Upper lobe of right lung (tissue), 1 donor: ENCODE measurements around the gene TAPBP. TPM values are rescaled to one million over a fixed set of nuclear protein-coding genes. Genes with fewer than 3 reads are reported as not detected.

Experiments used
- ATAC-seq: fragments of 200-7000 bp; cut with Tn5 transposase; one replicate; pipeline ENCODE4 v1.9.1; 2020; ENCODE audit warnings: mild to moderate bottlenecking, moderate library complexity
- DNase-seq: peaks from one replicate; pipeline ENCODE4 v3.0.0-alpha.2; 2020
- H3K27ac ChIP-seq: fragments of 200-600 bp; one replicate; pipeline ENCODE4 v1.8.0; 2022
- H3K27me3 ChIP-seq: fragments of 200-600 bp; one replicate; pipeline ENCODE4 v1.8.0; 2022; ENCODE audit warnings: mild to moderate bottlenecking
- H3K36me3 ChIP-seq: fragments of 200-600 bp; one replicate; pipeline ENCODE4 v1.8.0; 2022
- H3K4me1 ChIP-seq: fragments of 200-600 bp; one replicate; pipeline ENCODE4 v1.8.0; 2022
- H3K4me3 ChIP-seq: fragments of 200-600 bp; one replicate; pipeline ENCODE4 v1.8.0; 2022; ENCODE audit warnings: mild to moderate bottlenecking
- H3K9me3 ChIP-seq: fragments of 200-600 bp; one replicate; pipeline ENCODE4 v1.8.0; 2022
- CTCF ChIP-seq: fragments of 200-600 bp; IDR thresholded peaks from one replicate; pipeline ENCODE4 v1.8.0; 2022; ENCODE audit warnings: antibody characterized with exemption
- intact Hi-C: fragments of 100-400 bp; cut with DNase I; formaldehyde crosslinking; loops from one replicate; pipeline ENCODE4 v1.11.0; 2022
- total RNA-seq: library from RNA; stranded (reverse); fragmentation: NEBNext Ultra II Directional; extraction: Animal tissue kit (Norgen Biotek cat#: 25700); gene quantifications from one replicate; pipeline ENCODE4 v1.2.1, GENCODE V29; 2021
- donor health status: DM: no; HTN: yes; CAD: no; lungs with severe emphysema.

Gene TAPBP
- total RNA-seq, 1 donor from 2014 or later = 191 TPM

GRCh38 chr6:33279971-33280511 is 33.8 kb downstream of the TAPBP start:
- Histone ChIP-seq H3K36me3 (peaks cover 44% of the 10 kb centered on the region), H3K4me3 (no peak overlapping the region), H3K27ac (no peak overlapping the region), H3K9me3 (no peaks in the 10 kb centered on the region), H3K4me1 (peaks cover 26% of the 10 kb centered on the region), H3K27me3 (no peaks in the 10 kb centered on the region)
- no peak for DNase-seq
- intact Hi-C loops = no loop called here
- peak; percentile 35 for TF ChIP-seq CTCF
- ATAC-seq = no peak

GRCh38 chr6:33279257-33279695 is 34.6 kb downstream of the TAPBP start:
- no peak overlapping the region for H3K27ac ChIP-seq
- no peaks in the 10 kb centered on the region for H3K27me3 ChIP-seq
- DNase-seq (no peak), ATAC-seq (no peak)
- peaks cover 34% of the 10 kb centered on the region for H3K4me1 ChIP-seq
- H3K4me3 ChIP-seq = no peak overlapping the region
- peaks cover 51% of the 10 kb centered on the region for H3K36me3 ChIP-seq
- intact Hi-C loops = no loop called here
- TF ChIP-seq CTCF = no peak
- H3K9me3 ChIP-seq = no peaks in the 10 kb centered on the region

- H3K4me1 ChIP-seq = peaks cover 38% of the 10 kb centered on the region
- H3K4me3 ChIP-seq = no peak overlapping the region
- peaks cover 52% of the 10 kb centered on the region for H3K36me3 ChIP-seq
- DNase-seq = no peak
- ATAC-seq = no peak
- intact Hi-C loops = no loop called here
- no peak for TF ChIP-seq CTCF
- H3K9me3 ChIP-seq = no peaks in the 10 kb centered on the region
- no peak overlapping the region for H3K27ac ChIP-seq
- H3K27me3 ChIP-seq = no peaks in the 10 kb centered on the region
Measured at GRCh38 chr6:33278810-33279209, 35.1 kb downstream of the TAPBP start.

- Histone ChIP-seq H3K27me3 (no peaks in the 10 kb centered on the region), H3K9me3 (no peaks in the 10 kb centered on the region), H3K4me1 (peaks cover 43% of the 10 kb centered on the region), H3K36me3 (peaks cover 52% of the 10 kb centered on the region), H3K27ac (peak overlapping the region; percentile 93), H3K4me3 (peak overlapping the region; percentile 80)
- no peak for ATAC-seq
- no peak for TF ChIP-seq CTCF
- intact Hi-C loops = no loop called here
- no peak for DNase-seq
Measured at GRCh38 chr6:33278392-33278741, 35.5 kb downstream of the TAPBP start.

GRCh38 chr6:33277663-33278391 is 36.1 kb downstream of the TAPBP start:
- peaks cover 51% of the 10 kb centered on the region for H3K36me3 ChIP-seq
- ATAC-seq (no peak), DNase-seq (no peak)
- peak overlapping the region; percentile 80 for H3K4me3 ChIP-seq
- TF ChIP-seq CTCF = no peak
- intact Hi-C loops = no loop called here
- no peaks in the 10 kb centered on the region for H3K27me3 ChIP-seq
- no peaks in the 10 kb centered on the region for H3K9me3 ChIP-seq
- peaks cover 48% of the 10 kb centered on the region for H3K4me1 ChIP-seq
- H3K27ac ChIP-seq = peak overlapping the region; percentile 93
